MM.1S (cell line): ENCODE measurements around the gene PM20D1.

ENCODE experiments used
- EZH2 ChIP-seq: fragments of 300-600 bp; sonication (generic); optimal IDR thresholded peaks from 2 replicates; pipeline ENCODE3; 2017; ENCODE audit warnings: low read depth, mild to moderate bottlenecking, antibody characterized with exemption, low read length, mixed read lengths
- TF ChIP-seq, protein P1 (sequence below): fragments of 300-600 bp; sonication (generic); IDR thresholded peaks from 2 replicates; pipeline ENCODE4 v1.5.1; 2016; ENCODE audit warnings: antibody characterized with exemption, low read length, mixed read lengths

DNA sequence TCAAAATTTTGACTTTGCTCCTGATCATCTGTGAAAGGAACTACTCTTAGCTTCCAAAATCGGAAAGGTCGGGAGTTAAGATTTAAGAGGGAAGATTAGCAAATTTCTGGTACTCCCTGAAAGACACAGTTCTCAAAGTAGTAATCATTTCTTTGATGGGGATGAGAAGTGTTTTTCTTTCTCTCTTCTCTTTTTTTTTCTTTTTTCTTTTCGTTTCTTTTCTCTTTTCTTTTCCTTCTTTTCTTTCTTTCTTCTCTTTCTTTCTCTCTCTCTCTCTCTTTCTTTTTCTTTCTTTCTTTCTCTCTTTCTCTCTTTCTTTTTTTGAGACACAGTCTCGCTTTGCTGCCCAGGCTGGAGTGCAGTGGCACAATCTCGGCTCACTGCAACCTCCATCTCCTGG is 69.6 kb downstream of the PM20D1 start:
- no peak for TF ChIP-seq EZH2
- TF ChIP-seq, protein P1, sequence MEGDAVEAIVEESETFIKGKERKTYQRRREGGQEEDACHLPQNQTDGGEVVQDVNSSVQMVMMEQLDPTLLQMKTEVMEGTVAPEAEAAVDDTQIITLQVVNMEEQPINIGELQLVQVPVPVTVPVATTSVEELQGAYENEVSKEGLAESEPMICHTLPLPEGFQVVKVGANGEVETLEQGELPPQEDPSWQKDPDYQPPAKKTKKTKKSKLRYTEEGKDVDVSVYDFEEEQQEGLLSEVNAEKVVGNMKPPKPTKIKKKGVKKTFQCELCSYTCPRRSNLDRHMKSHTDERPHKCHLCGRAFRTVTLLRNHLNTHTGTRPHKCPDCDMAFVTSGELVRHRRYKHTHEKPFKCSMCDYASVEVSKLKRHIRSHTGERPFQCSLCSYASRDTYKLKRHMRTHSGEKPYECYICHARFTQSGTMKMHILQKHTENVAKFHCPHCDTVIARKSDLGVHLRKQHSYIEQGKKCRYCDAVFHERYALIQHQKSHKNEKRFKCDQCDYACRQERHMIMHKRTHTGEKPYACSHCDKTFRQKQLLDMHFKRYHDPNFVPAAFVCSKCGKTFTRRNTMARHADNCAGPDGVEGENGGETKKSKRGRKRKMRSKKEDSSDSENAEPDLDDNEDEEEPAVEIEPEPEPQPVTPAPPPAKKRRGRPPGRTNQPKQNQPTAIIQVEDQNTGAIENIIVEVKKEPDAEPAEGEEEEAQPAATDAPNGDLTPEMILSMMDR, result no peak
